A673 (cell line): ENCODE results near the gene RNASET2. TPM values are rescaled to one million over a fixed set of nuclear protein-coding genes. Genes with fewer than 3 reads are reported as not detected.

Source experiments
- BruUV-seq: library from RNA; stranded (reverse); fragments of 400-500 nt; replicated peaks from 2 replicates; lab custom pipeline; 2021; lab: Mats Ljungman, UMichigan
- CTCF ChIA-PET: fragments of 300-600 bp; sonication (Branson Sonifier 250); formaldehyde crosslinking; loops from one replicate; lab custom pipeline; 2022; ENCODE audit warnings: antibody characterized with exemption; lab: Charles Lee
- POLR2A ChIA-PET: fragments of 300-600 bp; sonication (Branson Sonifier 250); formaldehyde crosslinking; loops from one replicate; lab custom pipeline; 2022; ENCODE audit warnings: antibody characterized with exemption; ENCODE audit not compliant: low non-redundant PET; lab: Charles Lee
- DNase-seq: peaks from one replicate; pipeline ENCODE4 v3.0.0-alpha.2; 2015; ENCODE audit warnings: low spot score
- H3K27ac ChIP-seq: fragments of 200-600 bp; sonication (generic); 2 replicates; pipeline ENCODE4 v1.5.1; 2016; ENCODE audit warnings: mixed run types, low read depth, mild to moderate bottlenecking, mixed read lengths, antibody characterized with exemption, low read length; ENCODE audit not compliant: poor library complexity, severe bottlenecking
- H3K27me3 ChIP-seq: fragments of 200-600 bp; sonication (generic); replicated peaks from 2 replicates; pipeline ENCODE4 v1.6.1; 2017; ENCODE audit warnings: mixed run types, low read depth, mild to moderate bottlenecking, mixed read lengths, antibody characterized with exemption, low read length; ENCODE audit not compliant: insufficient read depth, poor library complexity
- H3K36me3 ChIP-seq: fragments of 200-600 bp; sonication (generic); 2 replicates; pipeline ENCODE4 v1.6.1; 2016; ENCODE audit warnings: mixed run types, mild to moderate bottlenecking, mixed read lengths, antibody characterized with exemption, low read length; ENCODE audit not compliant: insufficient read depth, poor library complexity, severe bottlenecking
- H3K4me1 ChIP-seq: fragments of 200-600 bp; sonication (generic); 2 replicates; pipeline ENCODE4 v1.6.1; 2017; ENCODE audit warnings: mixed run types, mild to moderate bottlenecking, mixed read lengths, antibody characterized with exemption, low read length; ENCODE audit not compliant: insufficient read depth, poor library complexity, severe bottlenecking
- H3K4me3 ChIP-seq: fragments of 200-600 bp; sonication (generic); 2 replicates; pipeline ENCODE4 v1.5.1; 2016; ENCODE audit warnings: low read depth, mixed run types, mild to moderate bottlenecking, mixed read lengths, low read length; ENCODE audit not compliant: poor library complexity, severe bottlenecking
- H3K9me3 ChIP-seq: fragments of 200-600 bp; sonication (generic); 2 replicates; pipeline ENCODE4 v1.6.1; 2016; ENCODE audit warnings: mixed run types, low read depth, mild to moderate bottlenecking, mixed read lengths, antibody characterized with exemption, low read length; ENCODE audit not compliant: poor library complexity, severe bottlenecking
- CTCF ChIP-seq: fragments of 300-800, 200-600 bp; sonication (generic); conservative IDR thresholded peaks from 2 replicates; pipeline ENCODE4 v1.5.1; 2017; ENCODE audit warnings: low read depth, mild to moderate bottlenecking, antibody characterized with exemption, low read length, moderate library complexity, mixed read lengths
- EZH2 ChIP-seq: fragments of 200-600 bp; sonication (generic); IDR thresholded peaks from 2 replicates; pipeline ENCODE4 v1.6.1; 2017; ENCODE audit warnings: borderline replicate concordance, low read depth, mild to moderate bottlenecking, mixed read lengths, antibody characterized with exemption, low read length; ENCODE audit not compliant: poor library complexity, severe bottlenecking
- intact Hi-C: fragments of 100-400 bp; cut with micrococcal nuclease; formaldehyde crosslinking; loops from one replicate; pipeline ENCODE4 v1.10.0; 2022; ENCODE audit not compliant: unreplicated experiment
- total RNA-seq: library from RNA; stranded (reverse); gene quantifications from 2 replicates; pipeline ENCODE4 v1.2.3, GENCODE V29; 2021

The RNASET2 gene
- total RNA-seq, 1 experiment from 2014 or later = 5.7 TPM

- ChIA-PET POLR2A (interaction anchor here (0.6 kb wide), 1 partner anchor 159 kb away, joined by 3 read pairs; no protein-coding TSS in a partner anchor), CTCF (no interaction called here)
- Histone ChIP-seq H3K27me3 (no peaks in the 10 kb centered on the region), H3K27ac (no peak overlapping the region), H3K4me1 (no peaks in the 10 kb centered on the region), H3K4me3 (no peak overlapping the region), H3K36me3 (no peaks in the 10 kb centered on the region), H3K9me3 (no peaks in the 10 kb centered on the region)
- DNase-seq = no peak
- TF ChIP-seq CTCF = no peak
- no peak for TF ChIP-seq EZH2
- intact Hi-C loops = no loop called here
- BruUV-seq = no TSS peak
Observed at GRCh38 chr6:166947251-166947650, 9.1 kb downstream of the RNASET2 start.

- POLR2A ChIA-PET = no interaction called here
Observed at GRCh38 chr6:166946125-166946524, 10.2 kb downstream of the RNASET2 start.

GRCh38 chr6:166944666-166945256 is 11.6 kb downstream of the RNASET2 start:
- intact Hi-C loops = no loop called here
- Histone ChIP-seq H3K27ac (no peak overlapping the region), H3K36me3 (no peaks in the 10 kb centered on the region), H3K4me1 (no peaks in the 10 kb centered on the region), H3K27me3 (no peaks in the 10 kb centered on the region), H3K9me3 (no peaks in the 10 kb centered on the region), H3K4me3 (no peak overlapping the region)
- no TSS peak for BruUV-seq
- no peak for TF ChIP-seq CTCF
- ChIA-PET CTCF (no interaction called here), POLR2A (interaction anchor here (0.7 kb wide), 1 partner anchor 53 kb away, joined by 18 read pairs; no protein-coding TSS in a partner anchor)
- no peak for DNase-seq

More at GRCh38 chr6:166946125-166946524, 10.2 kb downstream of the RNASET2 start:
- DNase-seq = no peak
- BruUV-seq = no TSS peak
- H3K4me3 ChIP-seq = no peak overlapping the region
- H3K4me1 ChIP-seq = no peaks in the 10 kb centered on the region
- intact Hi-C loops = no loop called here
- TF ChIP-seq CTCF = no peak
- CTCF ChIA-PET = no interaction called here
- H3K36me3 ChIP-seq = no peaks in the 10 kb centered on the region
- H3K9me3 ChIP-seq = no peaks in the 10 kb centered on the region
- H3K27me3 ChIP-seq = no peaks in the 10 kb centered on the region
- H3K27ac ChIP-seq = no peak overlapping the region
